Stimulated activated CD4-positive, alpha-beta T cell treated with anti-CD3 and anti-CD28 coated beads, Interleukin-4, amount 100 ng/mL, for 48 hours (primary cell): ENCODE measurements around the gene KRTAP5-3.

Source experiments
- DNase-seq, 2 donors: peaks; one replicate each; pipeline ENCODE4 v3.0.0-alpha.2; 2020; ENCODE audit warnings: low read depth in 2 of 2

KRTAP5-3 gene

DNA sequence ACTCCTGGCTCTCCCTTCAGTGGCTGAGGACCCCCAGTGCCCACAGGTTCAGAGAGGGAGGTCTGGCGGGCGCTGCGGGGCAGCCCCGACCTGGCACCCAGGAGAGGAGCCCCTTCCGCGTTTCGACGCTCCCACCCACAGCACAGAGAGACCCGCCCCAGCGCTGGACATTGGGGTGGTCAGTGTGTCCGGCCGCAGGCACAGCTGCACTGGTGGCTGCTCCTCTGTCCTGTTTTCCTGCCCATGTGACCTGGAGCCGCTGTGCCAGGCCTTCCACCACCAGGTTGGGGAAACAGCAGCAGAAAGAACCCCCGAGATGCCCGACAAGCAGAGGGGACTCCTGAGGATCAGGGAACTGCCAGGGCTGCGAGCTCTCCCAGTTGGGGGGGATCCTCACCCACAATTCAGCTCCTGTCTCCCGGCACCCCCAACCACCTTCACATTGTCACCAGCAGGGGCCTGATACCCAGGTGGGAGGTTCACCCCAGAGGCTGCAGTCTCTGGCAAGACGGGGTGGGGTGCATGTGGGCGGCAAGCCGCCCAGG lies 35.0 kb upstream of the KRTAP5-3 start:
- DNase-seq = no peak

DNA sequence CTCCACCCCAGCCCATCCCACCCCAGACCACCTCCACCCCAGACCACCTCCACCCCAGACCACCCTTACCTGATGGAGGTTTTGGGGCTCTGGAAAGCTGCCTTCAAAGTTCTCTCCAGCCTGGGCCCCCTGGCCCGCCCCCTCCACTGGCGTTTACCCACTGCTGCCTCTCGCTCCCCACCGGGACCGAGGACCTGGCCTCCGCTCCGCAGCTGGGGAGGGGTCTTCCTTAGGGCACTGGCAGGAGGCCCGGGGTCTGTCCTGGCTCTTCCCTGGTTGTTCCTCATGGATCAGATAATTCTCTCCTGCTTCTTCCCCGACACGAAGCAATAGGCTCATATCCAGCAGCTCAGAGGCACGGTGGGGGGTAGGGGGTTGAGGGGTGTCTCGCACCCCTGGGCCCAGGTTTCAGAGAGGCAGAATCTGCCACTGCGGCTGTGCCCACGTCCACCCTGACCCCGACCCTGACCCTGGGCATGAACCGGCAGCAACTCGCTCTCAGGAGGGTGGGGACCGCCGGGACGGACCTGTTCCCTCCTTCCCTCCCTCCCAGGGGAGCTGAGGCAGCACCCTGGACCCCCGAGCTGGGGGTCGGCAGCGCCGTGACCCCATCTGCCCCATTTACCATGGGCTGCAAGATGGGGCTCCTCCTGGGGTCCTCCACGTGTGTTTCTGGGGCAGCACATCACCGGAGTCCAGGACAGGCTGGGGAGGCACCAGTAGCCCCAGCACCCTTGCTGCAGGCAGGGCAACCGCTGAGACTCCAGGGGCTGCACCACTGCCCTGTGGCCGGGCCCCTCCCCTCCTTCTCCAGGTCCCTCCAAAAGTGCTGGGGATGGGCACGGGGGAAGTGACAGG lies 34.3 kb upstream of the KRTAP5-3 start:
- DNase-seq = no peak

DNA sequence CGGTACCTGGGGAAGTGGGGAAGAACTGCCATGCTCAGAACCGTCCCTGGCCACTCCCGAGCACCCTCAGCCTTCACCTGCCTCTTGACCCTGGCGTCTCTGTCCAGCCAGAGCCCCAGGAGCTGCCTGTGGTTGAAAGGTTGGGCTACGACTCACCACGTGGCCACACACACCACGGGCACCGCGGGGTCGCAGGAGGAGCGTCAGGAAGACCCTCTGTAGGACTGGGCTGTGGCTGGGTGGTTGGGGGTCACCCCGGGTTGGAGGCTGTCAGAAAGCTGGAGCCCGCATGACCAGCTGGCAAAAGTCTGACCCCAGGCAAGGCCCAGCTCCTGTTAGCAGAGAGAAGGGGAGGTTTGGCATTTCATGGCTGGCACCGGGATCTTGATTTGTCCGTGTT lies 32.8 kb upstream of the KRTAP5-3 start:
- no peak for DNase-seq

DNA sequence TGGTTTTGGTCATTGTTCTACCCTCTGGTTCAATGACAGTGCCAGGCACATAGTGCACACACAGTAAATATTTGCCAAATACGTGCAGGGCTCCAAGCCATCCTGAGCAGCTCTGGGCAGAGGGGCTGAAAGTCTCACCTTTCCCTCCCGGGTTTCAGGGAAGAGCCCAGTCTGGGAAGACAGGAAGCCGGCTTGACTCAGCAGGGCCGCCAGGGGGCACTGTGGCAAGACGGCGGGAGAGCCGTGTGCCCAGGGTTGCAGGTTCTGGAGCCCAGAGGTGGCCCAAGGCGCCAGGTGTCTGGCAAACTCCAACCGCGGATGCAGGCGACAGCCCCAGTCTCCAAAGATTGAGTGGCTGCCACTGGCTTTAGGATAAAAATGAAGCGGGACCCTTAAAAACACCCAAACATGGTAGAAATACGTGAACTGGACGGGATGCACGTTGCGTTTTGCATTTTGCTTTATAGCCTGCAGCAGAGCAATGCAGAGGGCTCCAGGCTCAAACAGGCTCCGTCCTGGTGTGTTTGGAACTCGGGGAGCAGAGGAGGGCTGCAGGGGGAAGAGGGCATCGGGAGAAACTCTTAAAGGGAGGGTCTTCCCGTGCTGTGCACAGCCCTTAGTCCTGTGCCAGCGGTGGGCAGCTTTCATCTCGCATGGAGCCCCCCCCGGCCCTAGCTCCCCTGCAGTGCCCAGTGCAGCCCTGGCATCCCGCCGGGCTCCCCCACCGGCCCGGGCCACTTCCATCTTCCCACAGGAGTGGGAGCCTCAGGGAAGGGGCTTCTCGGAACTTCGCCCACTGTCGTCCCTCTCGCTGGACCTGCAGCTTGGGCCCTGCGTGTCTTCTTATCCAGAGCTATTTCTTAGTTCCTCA lies 32.0 kb upstream of the KRTAP5-3 start:
- peak; percentile 16 to 22 for DNase-seq

DNA sequence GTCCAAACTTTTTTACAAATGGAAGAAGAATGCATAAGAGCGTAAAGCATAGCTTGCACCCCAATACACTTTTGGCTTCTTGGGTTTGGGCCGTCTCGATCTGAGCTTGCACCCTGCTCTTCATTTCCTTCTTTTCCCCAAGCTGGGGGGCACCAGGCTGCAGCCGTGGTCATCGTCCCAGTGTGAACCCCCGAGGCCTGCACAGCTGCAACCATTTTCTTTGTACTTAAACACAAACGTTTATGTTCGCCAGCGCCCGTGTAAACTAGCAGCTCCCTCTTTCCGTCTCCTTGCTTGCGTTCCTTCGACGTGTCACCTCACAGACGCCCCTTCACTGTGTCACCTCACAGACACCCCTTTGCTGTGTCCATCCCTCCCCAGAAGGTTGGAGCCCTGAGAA lies 31.4 kb upstream of the KRTAP5-3 start:
- no peak for DNase-seq

DNA sequence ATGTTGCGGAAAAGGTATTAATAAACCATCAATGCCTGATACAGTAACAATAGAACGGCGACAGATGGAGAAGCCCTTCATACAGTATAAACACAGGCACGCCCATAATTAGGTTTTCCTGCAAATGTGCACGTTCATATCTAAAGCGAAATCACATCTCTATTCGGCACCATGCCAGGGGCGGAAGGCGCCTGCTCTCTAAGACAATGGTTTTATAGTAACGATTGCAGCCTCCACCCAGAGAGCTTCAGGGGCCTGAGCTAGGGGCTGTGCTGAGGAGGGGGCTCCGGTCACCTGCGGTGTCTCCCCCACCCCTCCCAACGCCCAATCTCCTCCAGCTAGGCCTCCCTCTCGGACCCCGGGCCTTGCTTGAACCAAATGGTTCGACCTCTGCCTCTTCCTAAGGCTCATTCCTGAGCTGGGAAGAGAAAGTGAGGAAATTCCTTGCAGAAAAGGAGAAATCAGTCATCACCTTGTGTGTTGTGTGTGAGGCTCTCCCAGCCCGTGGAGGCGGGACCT lies 30.9 kb upstream of the KRTAP5-3 start:
- DNase-seq = no peak

DNA sequence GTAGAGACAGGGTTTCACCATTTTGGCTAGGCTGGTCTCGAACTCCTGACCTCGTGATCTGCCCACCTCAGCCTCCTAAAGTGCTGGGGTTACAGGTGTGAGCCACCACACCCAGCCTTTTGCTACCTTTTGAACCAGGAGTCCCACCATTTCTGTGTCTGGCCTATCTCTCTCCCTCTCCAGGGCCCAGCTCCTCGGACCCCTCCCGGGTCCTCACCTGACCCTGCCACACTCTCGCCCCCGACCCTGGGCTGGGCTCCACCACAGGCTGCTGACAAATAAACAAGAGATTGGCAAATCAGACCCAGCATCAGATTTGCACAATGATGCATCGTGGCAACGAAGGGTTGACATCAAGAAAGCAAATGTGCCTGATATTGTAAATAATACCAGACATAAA lies 30.1 kb upstream of the KRTAP5-3 start:
- DNase-seq = no peak

DNA sequence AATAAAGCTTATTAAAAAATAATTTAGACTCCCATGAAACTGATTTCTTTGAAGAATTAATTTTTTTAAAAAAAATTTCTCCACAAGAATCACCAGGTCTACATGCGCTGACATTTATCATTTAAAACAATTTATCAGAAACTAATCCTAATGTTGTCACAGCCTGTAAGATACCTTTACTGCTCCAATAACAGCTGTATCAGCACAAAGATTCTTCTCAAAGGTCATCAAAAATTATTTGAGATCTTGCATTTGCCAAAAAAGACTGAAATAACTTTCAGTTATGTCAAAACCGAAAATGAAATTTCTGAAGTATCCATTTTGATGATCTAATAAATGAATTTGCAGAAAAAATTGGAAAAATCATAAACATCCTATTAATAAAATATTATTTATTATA lies 29.4 kb upstream of the KRTAP5-3 start:
- no peak for DNase-seq

DNA sequence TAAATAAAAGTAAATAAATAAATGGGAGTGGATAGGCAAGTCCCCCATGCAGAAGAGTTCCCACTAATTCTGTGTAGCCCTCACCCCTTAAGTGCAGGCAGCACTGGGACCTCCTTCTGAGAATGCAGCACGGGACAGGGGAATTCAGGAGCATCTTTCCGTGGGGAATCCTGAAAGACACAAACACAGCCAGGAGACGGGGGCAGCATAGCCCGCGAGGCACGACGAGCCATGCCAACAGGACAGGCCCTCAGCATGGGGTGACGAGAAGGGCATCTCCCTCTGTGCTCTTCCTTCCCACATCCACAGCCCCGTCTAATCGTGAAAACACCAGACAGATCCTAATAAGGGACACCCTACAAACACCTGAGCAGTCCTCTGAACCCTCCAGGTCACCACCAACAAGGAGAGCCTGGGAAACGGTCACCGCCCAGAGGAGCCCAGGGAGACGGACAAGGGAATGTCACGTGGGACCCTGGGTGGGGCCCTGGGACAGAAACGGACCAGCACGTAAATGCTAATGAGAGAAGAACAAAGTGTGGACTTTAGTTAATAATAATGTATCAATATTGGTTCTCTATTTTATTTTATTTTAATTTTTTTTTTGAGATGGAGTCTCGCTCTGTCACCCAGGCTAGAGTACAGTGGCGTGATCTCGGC lies 28.2 kb upstream of the KRTAP5-3 start:
- no peak for DNase-seq

DNA sequence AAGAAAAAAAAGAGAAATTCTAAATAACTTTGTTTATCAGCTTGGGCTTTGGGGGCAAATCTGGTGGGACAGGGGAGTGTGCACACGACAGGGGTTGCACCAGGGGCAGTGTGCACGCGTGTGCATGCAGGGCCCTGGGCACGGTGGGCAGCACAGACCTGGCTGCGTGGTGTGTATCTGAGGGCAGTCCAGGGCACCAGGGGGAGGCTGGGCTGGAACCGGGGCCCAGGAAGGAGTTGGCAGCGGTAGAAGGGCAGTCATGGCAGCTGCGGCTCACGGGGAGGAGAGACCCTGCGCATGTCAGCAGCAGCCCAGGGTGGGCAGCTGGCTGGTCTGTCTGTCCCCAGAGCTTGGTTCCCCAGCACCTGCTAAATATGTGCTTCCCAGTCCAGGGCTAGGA lies 25.6 kb upstream of the KRTAP5-3 start:
- DNase-seq = no peak

DNA sequence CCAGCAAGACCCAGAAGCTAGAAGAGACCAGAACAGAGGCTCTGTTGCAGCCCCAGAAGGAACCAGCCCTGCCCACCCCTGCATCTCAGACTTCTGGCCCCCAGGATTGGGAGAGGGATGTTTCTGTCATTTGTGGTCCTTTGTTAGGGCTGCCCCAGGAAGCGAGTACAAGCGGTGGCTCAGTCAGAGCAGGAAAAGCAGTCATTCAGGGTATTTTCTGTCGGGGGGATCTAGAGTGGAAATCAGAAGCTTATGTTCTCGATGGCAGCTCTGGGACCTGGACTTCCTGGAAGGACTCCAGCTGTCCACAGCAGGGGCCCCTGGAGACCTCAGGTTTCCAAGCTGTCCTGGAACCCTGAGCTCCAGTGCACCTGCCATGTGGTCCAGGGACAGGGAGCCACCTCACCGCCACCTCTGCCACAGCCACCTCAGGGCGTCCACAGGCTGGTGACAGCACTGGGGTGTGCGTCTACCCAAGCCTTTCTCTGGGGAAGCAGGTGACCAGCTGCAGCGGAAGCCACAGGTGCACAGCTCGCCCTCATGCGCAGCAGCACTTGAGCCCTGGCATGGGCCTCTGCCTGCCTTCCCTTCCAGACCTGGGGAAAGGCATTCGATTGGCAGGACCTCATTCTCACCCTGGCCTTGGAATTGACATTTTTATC lies 23.9 kb upstream of the KRTAP5-3 start:
- DNase-seq = no peak

DNA sequence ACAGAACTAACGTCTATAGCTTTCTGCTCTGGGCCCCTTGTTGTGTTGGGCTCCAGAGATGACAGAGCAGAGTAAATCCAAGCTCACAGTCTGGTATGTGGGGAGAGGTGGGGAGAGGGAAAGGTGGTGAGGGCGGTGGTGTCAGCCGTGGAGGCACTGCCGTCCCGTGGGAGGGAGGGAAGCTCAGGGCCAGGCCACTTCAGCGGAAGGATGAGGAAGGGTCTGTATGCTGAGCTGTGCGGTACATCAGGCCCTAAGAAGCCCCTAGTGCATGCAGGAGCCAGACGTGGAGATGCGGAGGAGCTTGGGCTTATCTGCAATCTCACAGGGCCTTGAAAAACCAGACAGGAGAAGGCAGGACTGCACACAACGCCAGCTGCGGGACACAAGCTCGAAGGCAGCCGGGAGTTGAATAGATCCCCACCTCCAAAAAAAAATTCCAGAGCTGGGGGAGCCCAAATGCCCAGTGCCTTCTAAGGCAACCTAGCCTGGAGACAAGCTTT lies 22.9 kb upstream of the KRTAP5-3 start:
- DNase-seq = no peak

DNA sequence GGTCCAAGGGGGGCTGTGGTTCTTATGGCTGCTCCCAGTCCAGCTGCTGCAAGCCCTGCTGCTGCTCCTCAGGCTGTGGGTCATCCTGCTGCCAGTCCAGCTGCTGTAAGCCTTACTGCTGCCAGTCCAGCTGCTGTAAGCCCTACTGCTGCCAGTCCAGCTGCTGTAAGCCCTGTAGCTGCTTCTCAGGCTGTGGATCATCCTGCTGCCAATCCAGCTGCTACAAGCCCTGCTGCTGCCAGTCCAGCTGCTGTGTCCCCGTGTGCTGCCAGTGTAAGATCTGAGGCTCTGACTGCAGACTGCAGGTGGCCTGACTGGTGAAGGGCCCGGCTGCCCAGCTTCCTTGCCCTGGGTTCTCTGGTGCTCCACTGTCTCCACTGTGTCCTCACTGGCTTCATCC lies 22.0 kb upstream of the KRTAP5-3 start:
- DNase-seq = no peak

DNA sequence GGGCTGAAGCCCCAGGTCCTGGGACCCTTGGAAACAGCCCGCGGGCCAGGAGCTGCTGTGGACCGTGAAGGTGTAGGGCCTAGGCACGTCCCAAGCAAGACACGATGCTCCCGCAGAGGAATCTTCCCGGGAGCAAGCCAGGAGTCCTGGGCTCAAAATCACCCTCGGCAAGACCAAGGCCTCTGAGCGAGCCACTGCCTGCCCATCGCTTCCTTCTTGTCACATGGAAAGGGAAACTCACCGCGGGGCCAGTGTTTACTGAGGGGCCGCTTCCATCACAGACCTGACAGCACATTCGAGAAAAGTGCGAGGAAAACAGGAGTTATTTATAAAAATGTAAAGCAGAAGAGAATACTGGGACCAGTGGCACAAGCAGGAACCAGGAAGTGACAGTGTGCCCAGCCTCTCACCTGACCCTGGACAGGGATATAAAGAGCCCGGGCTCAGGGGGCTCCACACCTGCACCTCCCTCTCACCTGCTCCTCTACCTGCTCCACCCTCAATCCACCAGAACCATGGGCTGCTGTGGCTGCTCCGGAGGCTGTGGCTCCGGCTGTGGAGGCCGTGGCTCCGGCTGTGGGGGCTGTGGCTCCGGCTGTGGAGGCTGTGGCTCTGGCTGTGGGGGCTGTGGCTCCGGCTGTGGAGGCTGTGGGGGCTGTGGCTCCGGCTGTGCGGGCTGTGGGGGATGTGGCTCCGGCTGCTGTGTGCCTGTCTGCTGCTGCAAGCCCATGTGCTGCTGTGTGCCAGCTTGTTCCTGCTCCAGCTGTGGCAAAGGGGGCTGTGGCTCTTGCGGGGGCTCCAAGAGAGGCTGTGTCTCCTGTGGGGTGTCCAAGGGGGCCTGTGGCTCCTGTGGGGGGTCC lies 21.3 kb upstream of the KRTAP5-3 start, which contains the start of gene KRTAP5-5:
KRTAP5-5 (plus strand) TSS at position 450 of the 860 bp plus-strand sequence; CDS start at position 516, 66 bp downstream.
- DNase-seq = no peak

DNA sequence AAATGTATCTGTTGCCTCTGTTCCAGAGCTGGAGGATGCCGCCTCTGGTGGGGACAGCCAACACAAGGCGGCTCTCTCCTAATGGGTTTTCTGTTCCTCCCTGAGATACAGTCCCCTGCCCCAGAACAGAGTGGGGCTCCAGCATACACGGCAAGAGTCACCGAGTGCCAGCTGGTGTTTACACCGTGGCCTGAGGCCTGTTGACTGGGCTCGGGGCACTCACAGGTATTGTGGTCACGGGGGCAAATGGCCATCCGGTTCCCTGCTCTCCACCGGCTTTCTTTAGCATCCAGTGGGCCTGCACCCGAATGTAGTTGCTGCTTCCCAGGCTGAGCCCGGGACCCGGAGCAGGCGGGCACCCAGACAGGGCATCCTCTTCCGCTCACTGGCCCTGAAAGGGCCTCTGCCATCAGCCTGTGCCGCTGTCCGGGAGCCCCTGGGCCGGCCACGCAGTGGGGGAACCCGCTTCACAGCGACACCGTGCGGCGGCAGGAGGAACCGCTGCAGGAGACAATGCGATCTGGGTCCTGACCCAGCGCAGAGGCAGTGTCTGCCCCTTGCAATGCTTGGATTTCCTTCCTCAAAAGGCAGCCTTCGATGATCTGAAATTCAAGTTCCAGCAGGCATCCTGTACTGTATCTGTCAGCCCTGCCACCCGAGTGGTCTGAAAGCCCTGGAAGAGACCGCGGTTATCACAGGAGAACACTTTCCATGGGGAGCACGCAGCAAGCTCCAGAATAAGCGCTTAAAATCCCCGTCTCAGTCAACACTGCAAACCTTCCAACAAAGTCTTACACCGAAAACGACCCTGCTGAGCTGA lies 20.5 kb upstream of the KRTAP5-3 start:
- peak; percentile 48 to 55 for DNase-seq

DNA sequence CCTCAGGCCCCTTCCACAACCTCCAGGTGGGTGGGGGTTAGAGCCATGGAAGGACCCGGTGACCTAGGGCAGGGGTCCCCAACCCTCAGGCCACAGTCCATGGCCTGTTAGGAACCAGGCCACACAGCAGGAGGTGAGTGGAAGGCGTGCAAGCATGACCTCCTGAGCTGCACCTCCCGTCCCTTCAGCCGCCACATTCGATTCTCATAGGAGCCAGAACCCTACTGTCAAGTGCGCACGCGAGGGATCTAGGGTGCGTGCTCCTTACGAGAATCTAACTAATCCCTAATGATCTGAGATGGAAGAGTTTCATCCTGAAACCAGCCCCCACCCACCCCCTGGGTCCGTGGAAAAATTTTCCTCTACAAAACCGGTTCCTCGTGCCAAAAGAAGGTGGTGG lies 17.3 kb upstream of the KRTAP5-3 start:
- no peak for DNase-seq

DNA sequence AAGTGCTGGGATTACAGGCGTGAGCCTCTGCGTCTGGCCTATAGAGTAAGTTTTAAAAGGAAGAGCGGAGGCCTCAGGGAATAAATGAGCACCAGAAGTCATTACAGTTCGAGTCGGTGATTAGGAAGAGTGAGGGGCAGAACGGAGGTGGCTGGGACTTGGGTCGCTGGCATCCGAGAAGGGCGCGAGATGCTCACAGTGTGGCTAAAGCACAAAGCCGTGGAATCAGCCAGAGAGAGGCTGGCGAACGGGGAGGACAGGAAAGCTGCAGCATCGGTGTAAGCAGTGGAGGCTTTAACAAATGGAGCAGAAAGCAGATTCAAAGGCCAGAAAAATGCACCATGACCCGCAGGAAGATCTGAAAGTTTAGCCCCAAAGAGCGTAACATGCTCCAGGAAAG lies 16.4 kb upstream of the KRTAP5-3 start:
- no peak for DNase-seq

DNA sequence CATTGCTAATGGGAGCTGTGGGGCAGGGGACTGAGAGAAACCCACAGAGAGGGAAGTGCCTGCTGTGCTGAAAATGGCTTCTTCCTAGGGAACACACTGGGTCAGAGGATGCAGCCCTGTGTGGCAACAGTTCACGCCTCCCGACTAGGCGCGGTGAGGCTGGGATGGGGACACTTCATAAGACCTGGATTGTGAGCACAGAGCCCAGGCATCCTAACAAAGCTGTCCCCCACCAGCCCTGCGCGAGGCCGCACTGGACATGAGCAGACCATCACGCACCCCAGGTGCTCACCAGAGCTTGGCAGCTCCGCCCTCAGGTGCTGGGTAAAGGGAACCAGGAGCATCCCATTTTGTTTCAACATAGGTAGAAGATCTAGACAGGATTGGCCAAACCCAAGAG lies 15.5 kb upstream of the KRTAP5-3 start:
- DNase-seq = no peak

DNA sequence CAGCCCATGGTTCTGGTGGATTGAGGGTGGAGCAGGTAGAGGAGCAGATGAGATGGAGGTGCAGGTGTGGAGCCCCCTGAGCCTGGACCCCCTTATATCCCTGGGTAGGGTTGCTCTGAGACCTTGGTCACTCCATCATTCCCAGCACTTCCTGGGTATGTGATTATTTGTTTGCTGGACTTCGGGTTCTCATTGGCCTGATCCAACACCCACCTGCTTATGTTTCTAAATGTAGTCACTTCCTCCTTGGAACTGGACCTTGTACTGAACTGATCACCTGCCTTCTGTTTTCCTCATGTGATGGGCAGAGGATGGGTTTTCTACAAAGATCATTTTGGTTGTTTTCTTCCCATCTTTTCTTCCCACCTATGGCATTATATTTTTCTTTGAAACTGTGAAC lies 13.8 kb upstream of the KRTAP5-3 start, which contains the start of gene KRTAP5-4:
KRTAP5-4 (minus strand) TSS at position 53 of the 400 bp plus-strand sequence; CDS start at position 8, 45 bp downstream.
- DNase-seq = no peak
